ENCODE measurements around the gene SECISBP2.
"Not testable (repeated sequence)": the region's sequence is repeated elsewhere in the genome, so short reads cannot be mapped to it uniquely, and the experiment has no call there.

GRCh38 chr9:89371791-89372190 is 53.5 kb downstream of the SECISBP2 start:
- TF ChIP-seq EZH2 (IDR thresholded peaks at IDR 0.05; ENCODE audit: low read length, missing control alignments); CTCF (conservative IDR thresholded peaks at IDR 0.05 in 1 of 2, IDR thresholded peaks at IDR 0.05 in 1 of 2; ENCODE audit: low read depth in 1 of 2, low read length in 2 of 2): not testable (repeated sequence)

Measured in fibroblast of lung (primary cell).